ENCODE data around the gene SCCPDH.

SCCPDH gene

GRCh38 chr1:246793356-246793896 is 69.2 kb downstream of the SCCPDH start:
- Histone ChIP-seq H3K79me2 (ENCODE audit: insufficient read depth, low read length) (no peaks in the 10 kb centered on the region), H3K9me3 (ENCODE audit: low read length) (no peaks in the 10 kb centered on the region), H3K4me3 (ENCODE audit: low read depth, low read length, poor library complexity, severe bottlenecking) (no peak overlapping the region), H3F3A (ENCODE audit: insufficient read depth, low read length) (no peaks in the 10 kb centered on the region), H4K20me1 (ENCODE audit: insufficient read depth, low read length) (no peaks in the 10 kb centered on the region), H3K27me3 (ENCODE audit: insufficient read depth, low read length) (peaks cover 13% of the 10 kb centered on the region; the same call in 1 of the 2 replicates), H3K27ac (ENCODE audit: low read depth, low read length, poor library complexity, severe bottlenecking) (no peak overlapping the region), H3K4me1 (ENCODE audit: insufficient read depth, low read length, severe bottlenecking) (no peaks in the 10 kb centered on the region), H3K9ac (ENCODE audit: low read length) (no peak overlapping the region), H3K36me3 (ENCODE audit: insufficient read depth, low read length) (no peaks in the 10 kb centered on the region), H3K4me2 (ENCODE audit: low read length) (no peak overlapping the region), H3K9me2 (ENCODE audit: low read depth, low read length) (no peaks in the 10 kb centered on the region), H2AFZ (ENCODE audit: low read length) (no peak overlapping the region)
- no peak for TF ChIP-seq CTCF (IDR thresholded peaks at IDR 0.05; ENCODE audit: low read length)
- no peak for TF ChIP-seq EZH2 (IDR thresholded peaks at IDR 0.05; ENCODE audit: borderline replicate concordance, low read length)

- Histone ChIP-seq H3K27me3 (ENCODE audit: insufficient read depth, low read length) (peaks cover 13% of the 10 kb centered on the region; the same call in 1 of the 2 replicates), H3F3A (ENCODE audit: insufficient read depth, low read length) (no peaks in the 10 kb centered on the region), H3K9me2 (ENCODE audit: low read depth, low read length) (no peaks in the 10 kb centered on the region), H3K4me1 (ENCODE audit: insufficient read depth, low read length, severe bottlenecking) (no peaks in the 10 kb centered on the region), H3K4me3 (ENCODE audit: low read depth, low read length, poor library complexity, severe bottlenecking) (no peak overlapping the region), H3K9ac (ENCODE audit: low read length) (no peak overlapping the region), H2AFZ (ENCODE audit: low read length) (no peak overlapping the region), H3K27ac (ENCODE audit: low read depth, low read length, poor library complexity, severe bottlenecking) (no peak overlapping the region), H3K4me2 (ENCODE audit: low read length) (no peak overlapping the region), H3K9me3 (ENCODE audit: low read length) (no peaks in the 10 kb centered on the region), H4K20me1 (ENCODE audit: insufficient read depth, low read length) (no peaks in the 10 kb centered on the region), H3K36me3 (ENCODE audit: insufficient read depth, low read length) (no peaks in the 10 kb centered on the region), H3K79me2 (ENCODE audit: insufficient read depth, low read length) (no peaks in the 10 kb centered on the region)
- no peak for TF ChIP-seq EZH2 (IDR thresholded peaks at IDR 0.05; ENCODE audit: borderline replicate concordance, low read length)
- no peak for TF ChIP-seq CTCF (IDR thresholded peaks at IDR 0.05; ENCODE audit: low read length)
These were observed 70.0 kb downstream of the SCCPDH start for GRCh38 chr1:246794048-246794827.

- H2AFZ ChIP-seq (ENCODE audit: low read length) = no peak overlapping the region
- H3K9me2 ChIP-seq (ENCODE audit: low read depth, low read length) = no peaks in the 10 kb centered on the region
- H3K27me3 ChIP-seq (ENCODE audit: insufficient read depth, low read length) = peaks cover 13% of the 10 kb centered on the region; the same call in 1 of the 2 replicates
- TF ChIP-seq EZH2 (IDR thresholded peaks at IDR 0.05; ENCODE audit: borderline replicate concordance, low read length) = no peak
- TF ChIP-seq CTCF (IDR thresholded peaks at IDR 0.05; ENCODE audit: low read length) = no peak
- H3K79me2 ChIP-seq (ENCODE audit: insufficient read depth, low read length) = no peaks in the 10 kb centered on the region
- H3K9me3 ChIP-seq (ENCODE audit: low read length) = no peaks in the 10 kb centered on the region
- H3K4me3 ChIP-seq (ENCODE audit: low read depth, low read length, poor library complexity, severe bottlenecking) = no peak overlapping the region
- H4K20me1 ChIP-seq (ENCODE audit: insufficient read depth, low read length) = no peaks in the 10 kb centered on the region
- H3K4me1 ChIP-seq (ENCODE audit: insufficient read depth, low read length, severe bottlenecking) = no peaks in the 10 kb centered on the region
- no peak overlapping the region for H3K9ac ChIP-seq (ENCODE audit: low read length)
- H3K4me2 ChIP-seq (ENCODE audit: low read length) = no peak overlapping the region
- no peak overlapping the region for H3K27ac ChIP-seq (ENCODE audit: low read depth, low read length, poor library complexity, severe bottlenecking)
- no peaks in the 10 kb centered on the region for H3K36me3 ChIP-seq (ENCODE audit: insufficient read depth, low read length)
- no peaks in the 10 kb centered on the region for H3F3A ChIP-seq (ENCODE audit: insufficient read depth, low read length)
These were observed 70.8 kb downstream of the SCCPDH start for GRCh38 chr1:246794828-246795671.
